Stimulated activated CD4-positive, alpha-beta T cell treated with anti-CD3 and anti-CD28 coated beads, Interleukin-1b, Interleukin-23, amount 100 ng/mL, for 48 hours (primary cell): ENCODE results near the gene MYOF.

Source experiments
- DNase-seq: peaks from one replicate; pipeline ENCODE4 v3.0.0-alpha.2; 2020

The MYOF gene, protein sequence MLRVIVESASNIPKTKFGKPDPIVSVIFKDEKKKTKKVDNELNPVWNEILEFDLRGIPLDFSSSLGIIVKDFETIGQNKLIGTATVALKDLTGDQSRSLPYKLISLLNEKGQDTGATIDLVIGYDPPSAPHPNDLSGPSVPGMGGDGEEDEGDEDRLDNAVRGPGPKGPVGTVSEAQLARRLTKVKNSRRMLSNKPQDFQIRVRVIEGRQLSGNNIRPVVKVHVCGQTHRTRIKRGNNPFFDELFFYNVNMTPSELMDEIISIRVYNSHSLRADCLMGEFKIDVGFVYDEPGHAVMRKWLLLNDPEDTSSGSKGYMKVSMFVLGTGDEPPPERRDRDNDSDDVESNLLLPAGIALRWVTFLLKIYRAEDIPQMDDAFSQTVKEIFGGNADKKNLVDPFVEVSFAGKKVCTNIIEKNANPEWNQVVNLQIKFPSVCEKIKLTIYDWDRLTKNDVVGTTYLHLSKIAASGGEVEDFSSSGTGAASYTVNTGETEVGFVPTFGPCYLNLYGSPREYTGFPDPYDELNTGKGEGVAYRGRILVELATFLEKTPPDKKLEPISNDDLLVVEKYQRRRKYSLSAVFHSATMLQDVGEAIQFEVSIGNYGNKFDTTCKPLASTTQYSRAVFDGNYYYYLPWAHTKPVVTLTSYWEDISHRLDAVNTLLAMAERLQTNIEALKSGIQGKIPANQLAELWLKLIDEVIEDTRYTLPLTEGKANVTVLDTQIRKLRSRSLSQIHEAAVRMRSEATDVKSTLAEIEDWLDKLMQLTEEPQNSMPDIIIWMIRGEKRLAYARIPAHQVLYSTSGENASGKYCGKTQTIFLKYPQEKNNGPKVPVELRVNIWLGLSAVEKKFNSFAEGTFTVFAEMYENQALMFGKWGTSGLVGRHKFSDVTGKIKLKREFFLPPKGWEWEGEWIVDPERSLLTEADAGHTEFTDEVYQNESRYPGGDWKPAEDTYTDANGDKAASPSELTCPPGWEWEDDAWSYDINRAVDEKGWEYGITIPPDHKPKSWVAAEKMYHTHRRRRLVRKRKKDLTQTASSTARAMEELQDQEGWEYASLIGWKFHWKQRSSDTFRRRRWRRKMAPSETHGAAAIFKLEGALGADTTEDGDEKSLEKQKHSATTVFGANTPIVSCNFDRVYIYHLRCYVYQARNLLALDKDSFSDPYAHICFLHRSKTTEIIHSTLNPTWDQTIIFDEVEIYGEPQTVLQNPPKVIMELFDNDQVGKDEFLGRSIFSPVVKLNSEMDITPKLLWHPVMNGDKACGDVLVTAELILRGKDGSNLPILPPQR (N-terminal part only)

GRCh38 chr10:93482145-93482834 is at the start of gene MYOF:
Gene MYOF, minus strand, starts transcription at chr10:93482334. Its CDS starts 140 bp downstream, at chr10:93482194.
- peak; percentile 52 for DNase-seq

DNA sequence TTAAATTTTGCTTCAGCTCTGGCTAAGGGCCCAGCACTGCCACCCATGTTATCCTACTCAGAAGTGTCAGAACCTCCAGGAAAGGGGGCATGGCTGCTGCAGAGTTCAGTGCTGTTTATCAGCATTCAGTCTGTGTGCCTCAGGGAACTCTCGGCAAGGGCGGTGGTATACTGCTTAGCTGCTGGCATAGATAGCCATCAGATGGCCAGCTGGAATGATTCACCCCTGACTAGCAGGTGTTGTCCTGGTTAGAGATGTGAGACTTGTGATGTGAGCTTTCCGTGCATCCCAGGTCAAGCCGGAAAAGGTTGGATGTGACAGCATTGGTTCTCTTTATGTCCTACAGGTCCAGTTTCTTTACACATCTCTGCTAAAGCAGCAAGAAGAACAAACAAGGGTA is 36.4 kb upstream of the MYOF start:
- DNase-seq, result no peak

GRCh38 chr10:93516006-93516380 is 33.9 kb upstream of the MYOF start:
- DNase-seq, result no peak

DNA sequence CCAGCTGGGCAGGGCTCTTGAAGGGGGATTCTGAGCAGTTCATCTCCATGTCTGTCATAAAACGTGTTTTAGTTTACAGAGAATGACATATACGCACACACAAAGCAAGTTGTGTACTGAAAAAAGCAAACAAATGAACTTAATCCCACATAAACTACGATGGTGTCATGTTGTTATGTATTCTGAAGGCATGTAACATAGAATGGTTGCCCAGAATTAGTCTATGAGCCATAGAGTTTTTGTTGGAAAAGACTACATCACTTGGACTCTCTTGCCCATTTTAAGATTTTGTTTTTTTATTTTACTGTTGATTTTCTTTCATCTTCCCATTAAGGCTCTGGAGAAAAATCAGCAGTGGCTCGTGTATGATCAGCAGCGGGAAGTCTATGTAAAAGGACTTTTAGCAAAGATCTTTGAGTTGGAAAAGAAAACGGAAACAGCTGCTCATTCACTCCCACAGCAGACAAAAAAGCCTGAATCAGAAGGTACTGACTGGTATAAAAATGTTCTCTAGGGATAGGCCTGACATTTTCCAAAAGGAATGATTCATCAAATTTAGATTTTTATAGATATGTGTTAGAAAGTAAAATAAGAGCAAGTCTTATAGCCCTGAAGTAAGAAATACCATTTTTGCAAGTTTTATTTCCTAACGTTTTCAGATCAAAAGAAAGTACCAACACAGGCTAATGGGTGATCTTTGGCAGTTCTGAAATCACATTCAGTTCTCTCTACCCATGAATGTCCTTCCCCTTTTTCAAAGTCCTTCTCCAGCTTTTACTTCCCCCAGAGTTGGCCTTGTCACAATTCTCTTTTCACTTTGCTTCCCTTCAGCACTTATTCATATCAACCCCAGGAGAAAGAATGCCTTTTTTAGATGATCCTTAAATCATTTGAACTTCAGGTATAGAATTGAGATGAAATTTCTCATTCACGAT is 33.2 kb upstream of the MYOF start:
- no peak for DNase-seq

DNA sequence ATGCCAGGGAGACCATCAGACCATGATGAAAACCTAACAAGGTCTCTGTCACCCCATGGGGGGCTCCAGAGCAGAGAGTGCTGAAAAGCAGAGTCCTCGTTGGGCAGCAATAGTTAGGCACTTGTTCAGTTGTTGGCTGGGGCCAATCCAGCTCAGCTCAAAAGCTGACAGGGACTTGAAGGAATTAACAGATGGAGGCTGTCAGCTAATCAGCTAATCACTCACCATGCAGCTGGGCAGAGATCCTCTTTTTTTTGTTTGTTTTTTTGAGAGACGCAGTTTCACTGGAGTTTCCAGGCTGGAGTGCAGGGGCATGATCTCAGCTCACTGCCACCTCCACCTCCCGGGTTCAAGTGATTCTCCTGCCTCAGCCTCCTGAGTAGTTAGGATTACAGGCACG is 32.4 kb upstream of the MYOF start:
- no peak for DNase-seq

- DNase-seq, result no peak
These were observed 31.0 kb upstream of the MYOF start for GRCh38 chr10:93513091-93513490.

GRCh38 chr10:93512565-93512964 is 30.4 kb upstream of the MYOF start:
- DNase-seq, result no peak

- no peak for DNase-seq
These were observed 27.7 kb upstream of the MYOF start for GRCh38 chr10:93509816-93510215.

DNA sequence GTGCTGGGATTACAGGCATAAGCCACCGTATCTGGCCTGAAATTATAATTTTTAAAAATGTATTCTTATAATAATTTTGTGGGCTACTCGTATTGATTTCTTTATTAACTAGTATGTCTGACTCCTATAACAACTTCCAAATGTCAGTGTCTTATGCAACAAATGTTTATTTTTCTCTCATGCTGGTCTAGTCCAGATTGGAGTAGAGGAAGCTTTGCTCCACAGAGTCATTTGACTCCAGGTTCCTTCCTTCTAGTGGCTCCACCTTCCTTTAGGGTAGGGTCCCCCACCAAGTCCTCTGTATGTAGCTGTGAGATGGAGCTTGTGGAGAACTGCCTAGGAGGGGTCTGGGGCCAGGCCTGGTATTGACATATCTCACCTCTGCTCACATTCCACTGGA is 22.9 kb upstream of the MYOF start:
- no peak for DNase-seq

- DNase-seq, result no peak
These were observed 20.9 kb upstream of the MYOF start for GRCh38 chr10:93503075-93503474.

DNA sequence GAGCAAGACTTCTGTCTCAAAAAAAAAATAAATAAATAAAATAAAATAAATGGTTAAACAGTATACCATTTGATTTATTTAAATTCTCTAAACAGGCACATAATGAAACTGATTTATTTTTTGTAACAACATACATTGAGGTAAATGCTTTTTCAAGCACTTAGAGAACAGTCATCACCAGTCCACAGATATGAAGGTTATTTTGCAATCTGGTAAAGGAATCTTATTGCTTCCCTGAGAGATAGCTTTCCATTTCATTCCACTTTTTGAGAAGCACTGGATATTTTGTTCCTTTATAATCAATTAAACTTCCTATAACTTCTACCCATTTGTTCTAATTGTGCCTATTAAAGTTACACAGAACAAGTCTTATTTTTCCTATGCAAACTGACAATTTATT is 19.5 kb upstream of the MYOF start:
- no peak for DNase-seq

DNA sequence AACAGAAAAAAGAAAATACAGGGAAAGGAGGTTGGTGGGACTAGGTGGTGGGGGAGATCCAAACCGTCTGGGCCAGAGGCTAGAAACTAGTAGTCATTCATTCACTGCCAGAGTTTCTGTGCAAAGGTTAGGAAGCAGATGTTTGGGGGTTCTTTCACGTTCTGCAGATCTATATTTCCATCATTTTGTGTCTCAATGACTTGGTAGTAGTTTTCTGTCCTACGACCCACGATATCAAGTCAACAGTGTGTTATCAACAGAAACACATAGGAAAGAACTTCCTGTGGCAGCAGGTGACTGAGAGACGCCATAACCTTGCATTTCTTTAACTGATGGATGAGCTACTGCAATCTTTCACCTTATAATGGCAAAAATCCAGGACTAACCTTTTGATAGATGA is 16.0 kb upstream of the MYOF start:
- DNase-seq, result no peak

GRCh38 chr10:93496322-93497041 is 14.3 kb upstream of the MYOF start, which contains the start of gene CEP55:
Gene CEP55, plus strand, starts transcription at chr10:93496612. Its CDS starts 3,440 bp downstream, at chr10:93500052.
- peak; percentile 96 for DNase-seq

- peak; percentile 22 for DNase-seq
These were observed 13.7 kb upstream of the MYOF start for GRCh38 chr10:93495654-93496321.

- DNase-seq, result no peak
These were observed 12.4 kb upstream of the MYOF start for GRCh38 chr10:93494494-93494893.

DNA sequence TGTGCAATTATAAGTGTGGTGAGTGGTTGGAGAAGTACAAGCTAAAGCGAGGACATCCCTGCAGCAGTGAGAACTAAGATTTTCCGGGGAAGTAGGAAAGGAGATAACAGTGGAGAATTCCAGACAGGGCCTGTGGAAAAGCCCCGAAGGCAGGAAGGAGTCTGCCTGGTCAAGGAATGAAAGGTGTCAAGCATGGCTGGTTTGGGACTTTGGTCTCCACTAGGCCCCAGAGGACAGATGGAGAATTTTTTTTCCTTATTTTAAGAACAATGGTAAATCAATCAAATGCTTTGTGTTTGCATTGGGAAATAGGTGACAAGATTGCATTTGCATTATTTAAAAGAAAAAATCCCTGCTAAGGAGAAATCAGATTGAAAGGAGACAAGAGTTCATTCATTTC is 11.0 kb upstream of the MYOF start:
- no peak for DNase-seq

- no peak for DNase-seq
These were observed 9.5 kb upstream of the MYOF start for GRCh38 chr10:93491602-93492121.

DNA sequence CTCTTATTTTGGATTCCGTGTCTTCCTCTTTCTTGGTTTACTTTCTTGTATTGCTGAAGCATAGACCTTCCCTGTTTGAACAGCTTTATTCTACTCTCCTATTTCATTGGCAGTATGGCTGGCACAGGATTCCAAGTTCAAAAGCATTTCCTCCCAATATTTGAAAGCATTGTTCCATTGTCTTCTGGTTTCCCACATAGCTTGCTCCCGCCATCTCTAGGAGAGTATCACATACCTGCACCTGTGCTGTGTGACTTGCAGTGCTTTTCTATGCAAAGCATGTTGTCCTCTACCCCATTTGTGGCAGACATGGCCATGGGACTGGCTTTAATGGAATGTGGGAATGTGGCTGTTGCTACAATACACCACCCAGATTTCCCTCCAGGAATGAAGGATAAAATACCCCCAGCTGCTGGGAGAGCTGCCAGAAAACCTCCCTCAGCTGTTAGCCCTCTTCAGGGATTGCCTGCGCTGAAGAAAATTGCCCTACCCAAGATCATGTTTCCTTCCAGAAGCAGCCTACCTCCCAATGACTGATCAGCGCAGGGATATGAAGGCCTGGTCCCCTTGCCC is 6.9 kb upstream of the MYOF start:
- DNase-seq, result no peak

DNA sequence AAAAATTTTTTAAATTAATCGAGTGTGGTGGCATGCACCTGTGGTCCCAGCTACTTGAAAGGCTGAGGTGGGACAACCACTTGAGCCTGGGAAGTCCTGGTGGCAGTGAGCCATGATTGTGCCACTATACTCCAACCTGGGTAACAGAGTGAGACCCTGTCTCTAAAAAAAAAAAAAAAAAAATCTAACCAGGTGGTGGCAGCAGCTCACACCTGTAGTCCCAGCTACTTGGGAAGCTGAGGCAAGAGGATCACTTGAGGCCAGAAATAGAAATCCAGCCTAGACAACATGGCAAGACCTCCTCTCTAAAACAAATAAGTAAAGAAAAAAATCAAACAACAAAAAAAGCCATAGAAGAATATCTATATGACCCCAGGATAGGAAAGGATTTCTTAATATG is 3.6 kb upstream of the MYOF start:
- DNase-seq, result no peak
